ENCODE data around the gene PNLDC1. TPM values are rescaled to one million over a fixed set of nuclear protein-coding genes. Genes with fewer than 3 reads are reported as not detected.
A peak's percentile ranks its signal among the peaks of the same experiment; 100 is the strongest.

Gene PNLDC1
- total and polyA plus RNA-seq, 9 of the 15 experiments (the other 6 are each of a cell fraction or from before 2014, with no cell fraction given), result 0.12 TPM; not detected in 8

DNA sequence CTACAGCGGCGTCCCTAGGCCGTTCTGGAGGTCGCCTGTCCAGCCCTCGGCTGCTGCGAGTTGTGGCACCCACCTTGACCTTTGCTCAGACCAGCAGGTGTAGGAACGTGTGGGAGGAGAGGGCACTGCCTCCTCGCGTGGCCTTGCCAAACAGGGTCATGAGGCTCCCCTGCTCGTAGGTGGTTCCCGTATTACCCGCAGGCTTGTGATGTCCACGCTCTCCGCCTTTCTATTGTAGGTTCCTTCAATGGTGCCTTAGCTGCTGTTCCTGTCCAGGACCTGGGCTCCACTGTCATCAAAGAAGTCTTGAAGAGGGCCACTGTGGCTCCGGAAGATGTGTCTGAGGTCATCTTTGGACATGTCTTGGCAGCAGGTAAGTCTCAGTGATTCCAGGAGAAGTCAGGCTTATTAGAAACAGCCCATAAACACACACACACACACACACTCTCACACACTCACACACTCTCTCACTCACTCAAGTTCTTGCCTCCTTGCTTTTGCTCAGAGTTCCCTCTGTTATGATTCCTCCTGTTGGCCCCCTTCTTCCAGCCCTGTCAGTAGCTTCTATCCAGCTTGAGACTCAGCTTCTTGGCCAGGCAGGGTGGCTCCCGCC lies 37.3 kb upstream of the PNLDC1 start:
- ChIA-PET POLR2A (interaction anchor here (1.6 kb wide), 1 partner anchor 29 kb away, joined by 4 read pairs; no protein-coding TSS in a partner anchor), CTCF (ENCODE audit: low intra/inter-chr PET ratio) (no interaction called here)
- TSS peak; percentile 38 for BruUV-seq (replicated peaks)
- intact Hi-C loops (cut with micrococcal nuclease), result loop anchor here (1.0 kb wide), 1 partner anchor 35 kb away; the partner anchor contains the start of gene WTAP
- Histone ChIP-seq H3K9ac (ENCODE audit: insufficient read depth in 1 of 2, low read depth in 2 of 2, low read length in 2 of 2) (peak overlapping the region; percentile 87 to 100), H3K27me3 (ENCODE audit: control insufficient read depth in 2 of 2, insufficient read depth in 2 of 2, low read length in 2 of 2) (no peaks in the 10 kb centered on the region), H4K20me1 (replicated peaks; ENCODE audit: control insufficient read depth, insufficient read depth, low read length) (no peaks in the 10 kb centered on the region), H3K36me3 (ENCODE audit: control insufficient read depth, insufficient read depth, low read length) (peaks cover 67% of the 10 kb centered on the region), H3K4me3 (peak overlapping the region; percentile 66), H3K4me2 (ENCODE audit: insufficient read depth, low read length) (peak overlapping the region; percentile 98), H2AFZ (ENCODE audit: low read depth, low read length) (peak overlapping the region; percentile 98), H3K27ac (ENCODE audit: extremely low read depth, low read depth, low read length) (peak overlapping the region; percentile 87), H3K9me3 (replicated peaks; ENCODE audit: control insufficient read depth, insufficient read depth, low read depth, low read length) (no peaks in the 10 kb centered on the region), H3K79me2 (ENCODE audit: control insufficient read depth, insufficient read depth, low read length) (peaks cover 28% of the 10 kb centered on the region), H3K9me1 (ENCODE audit: control insufficient read depth, insufficient read depth, low read length) (no peaks in the 10 kb centered on the region), H3K4me1 (replicated peaks in 1 of 2; ENCODE audit: control insufficient read depth in 2 of 2, insufficient read depth in 2 of 2, low read length in 2 of 2) (peaks cover 16 to 26% of the 10 kb centered on the region in 2 experiments; a peak in 4 of 5 replicates)
- peak; percentile 1 for ATAC-seq
- peak; percentile 25 to 56 (median 46) for DNase-seq (ENCODE audit: extremely low read depth in 1 of 4, low spot score in 3 of 4)
- 8% methylated on average over 16 of the region's 16 CpGs for WGBS (ENCODE audit: insufficient coverage, low coverage, missing lambda C conversion rate)
- in situ Hi-C loops (cut with MboI), result no loop called here
- no peak for FAIRE-seq
- 0 out of 2 replicates have a peak, but pooled peaks have one; percentile 37 for TF ChIP-seq NR2C2 (CRISPR knock-in tag; IDR thresholded peaks at IDR 0.05)
- TF ChIP-seq NR2C2 (tag; IDR thresholded peaks at IDR 0.05), result no peak
- no peak for TF ChIP-seq ZZZ3 (IDR thresholded peaks at IDR 0.05)
- no peak for TF ChIP-seq JUN (IDR thresholded peaks at IDR 0.05; ENCODE audit: borderline replicate concordance, low read depth, low read length)
- peak; percentile 30; the same call in 1 of the 2 replicates for TF ChIP-seq JUN (CRISPR knock-in tag; IDR thresholded peaks at IDR 0.05; ENCODE audit: borderline replicate concordance)
- TF ChIP-seq ZC3H4 (CRISPR knock-in tag; IDR thresholded peaks at IDR 0.05; ENCODE audit: borderline replicate concordance), result peak; percentile 82; the same call in 1 of the 2 replicates
- TF ChIP-seq PRMT5 (CRISPR knock-in tag; IDR thresholded peaks at IDR 0.05), result peak; percentile 72; the same call in 1 of the 2 replicates
- TF ChIP-seq, protein P1, sequence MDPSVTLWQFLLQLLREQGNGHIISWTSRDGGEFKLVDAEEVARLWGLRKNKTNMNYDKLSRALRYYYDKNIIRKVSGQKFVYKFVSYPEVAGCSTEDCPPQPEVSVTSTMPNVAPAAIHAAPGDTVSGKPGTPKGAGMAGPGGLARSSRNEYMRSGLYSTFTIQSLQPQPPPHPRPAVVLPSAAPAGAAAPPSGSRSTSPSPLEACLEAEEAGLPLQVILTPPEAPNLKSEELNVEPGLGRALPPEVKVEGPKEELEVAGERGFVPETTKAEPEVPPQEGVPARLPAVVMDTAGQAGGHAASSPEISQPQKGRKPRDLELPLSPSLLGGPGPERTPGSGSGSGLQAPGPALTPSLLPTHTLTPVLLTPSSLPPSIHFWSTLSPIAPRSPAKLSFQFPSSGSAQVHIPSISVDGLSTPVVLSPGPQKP (CRISPR knock-in tag; IDR thresholded peaks at IDR 0.05), result no peak
- no peak for TF ChIP-seq HDAC8 (tag; IDR thresholded peaks at IDR 0.05)
- 0 out of 2 replicates have a peak, but pooled peaks have one; percentile 55 for TF ChIP-seq NR1H2 (CRISPR knock-in tag; IDR thresholded peaks at IDR 0.05)
- TF ChIP-seq, protein P2, sequence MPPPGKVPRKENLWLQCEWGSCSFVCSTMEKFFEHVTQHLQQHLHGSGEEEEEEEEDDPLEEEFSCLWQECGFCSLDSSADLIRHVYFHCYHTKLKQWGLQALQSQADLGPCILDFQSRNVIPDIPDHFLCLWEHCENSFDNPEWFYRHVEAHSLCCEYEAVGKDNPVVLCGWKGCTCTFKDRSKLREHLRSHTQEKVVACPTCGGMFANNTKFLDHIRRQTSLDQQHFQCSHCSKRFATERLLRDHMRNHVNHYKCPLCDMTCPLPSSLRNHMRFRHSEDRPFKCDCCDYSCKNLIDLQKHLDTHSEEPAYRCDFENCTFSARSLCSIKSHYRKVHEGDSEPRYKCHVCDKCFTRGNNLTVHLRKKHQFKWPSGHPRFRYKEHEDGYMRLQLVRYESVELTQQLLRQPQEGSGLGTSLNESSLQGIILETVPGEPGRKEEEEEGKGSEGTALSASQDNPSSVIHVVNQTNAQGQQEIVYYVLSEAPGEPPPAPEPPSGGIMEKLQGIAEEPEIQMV (tag; conservative IDR thresholded peaks at IDR 0.05; ENCODE audit: low read depth), result no peak
- TF ChIP-seq ETV5 (CRISPR knock-in tag; IDR thresholded peaks at IDR 0.05; ENCODE audit: low read depth), result peak; percentile 53; the same call in 1 of the 2 replicates
- TF ChIP-seq, protein P3, sequence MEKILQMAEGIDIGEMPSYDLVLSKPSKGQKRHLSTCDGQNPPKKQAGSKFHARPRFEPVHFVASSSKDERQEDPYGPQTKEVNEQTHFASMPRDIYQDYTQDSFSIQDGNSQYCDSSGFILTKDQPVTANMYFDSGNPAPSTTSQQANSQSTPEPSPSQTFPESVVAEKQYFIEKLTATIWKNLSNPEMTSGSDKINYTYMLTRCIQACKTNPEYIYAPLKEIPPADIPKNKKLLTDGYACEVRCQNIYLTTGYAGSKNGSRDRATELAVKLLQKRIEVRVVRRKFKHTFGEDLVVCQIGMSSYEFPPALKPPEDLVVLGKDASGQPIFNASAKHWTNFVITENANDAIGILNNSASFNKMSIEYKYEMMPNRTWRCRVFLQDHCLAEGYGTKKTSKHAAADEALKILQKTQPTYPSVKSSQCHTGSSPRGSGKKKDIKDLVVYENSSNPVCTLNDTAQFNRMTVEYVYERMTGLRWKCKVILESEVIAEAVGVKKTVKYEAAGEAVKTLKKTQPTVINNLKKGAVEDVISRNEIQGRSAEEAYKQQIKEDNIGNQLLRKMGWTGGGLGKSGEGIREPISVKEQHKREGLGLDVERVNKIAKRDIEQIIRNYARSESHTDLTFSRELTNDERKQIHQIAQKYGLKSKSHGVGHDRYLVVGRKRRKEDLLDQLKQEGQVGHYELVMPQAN (IDR thresholded peaks at IDR 0.05; ENCODE audit: borderline replicate concordance), result peak; percentile 48; the same call in 1 of the 2 replicates
- TF ChIP-seq, protein P4, sequence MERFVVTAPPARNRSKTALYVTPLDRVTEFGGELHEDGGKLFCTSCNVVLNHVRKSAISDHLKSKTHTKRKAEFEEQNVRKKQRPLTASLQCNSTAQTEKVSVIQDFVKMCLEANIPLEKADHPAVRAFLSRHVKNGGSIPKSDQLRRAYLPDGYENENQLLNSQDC (CRISPR knock-in tag; IDR thresholded peaks at IDR 0.05), result no peak
- peak; percentile 7 for TF ChIP-seq ZNF146 (CRISPR knock-in tag; IDR thresholded peaks at IDR 0.05; ENCODE audit: unreplicated experiment)
- TF ChIP-seq NR2C1 (IDR thresholded peaks at IDR 0.05), result no peak
- TF ChIP-seq NR2C1 (tag; IDR thresholded peaks at IDR 0.05), result 0 out of 2 replicates have a peak, but pooled peaks have one; percentile 21
- peak; percentile 0; the same call in 1 of the 2 replicates for TF ChIP-seq ZSCAN29 (IDR thresholded peaks at IDR 0.05)
